CD4-positive, alpha-beta T cell (primary cell): Measurements from ENCODE around the gene HERC3. TPM values are rescaled to one million over a fixed set of nuclear protein-coding genes. Genes with fewer than 3 reads are reported as not detected.

ENCODE experiments used
- ATAC-seq: fragments of 200-7000 bp; cut with Tn5 transposase; one replicate; pipeline ENCODE4 v1.10.0; 2022; ENCODE audit warnings: mild to moderate bottlenecking; ENCODE audit not compliant: poor library complexity
- CTCF ChIA-PET: fragments of 350-600 bp; sonication (Branson Sonifier 250); formaldehyde crosslinking; loops from one replicate; lab custom pipeline; 2021; ENCODE audit warnings: antibody characterized with exemption, inconsistent platforms; lab: Charles Lee
- POLR2A ChIA-PET: fragments of 350-600 bp; sonication (Branson Sonifier 250); formaldehyde crosslinking; loops from one replicate; lab custom pipeline; 2021; ENCODE audit warnings: antibody characterized with exemption, inconsistent platforms; lab: Charles Lee
- DNase-seq, 14 experiments: peaks; one replicate each; pipeline ENCODE4 v3.0.0-alpha.2; 2013 to 2020; ENCODE audit warnings: mixed read lengths in 2 of 14
- H3K27ac ChIP-seq, 2 donors: one replicate each; pipeline versions ENCODE4 v1.5.1 to v1.7.0; 2013; ENCODE audit warnings: low read length in 2 of 2, low read depth in 1 of 2, mild to moderate bottlenecking in 1 of 2
- H3K27me3 ChIP-seq, 2 experiments: 1 replicate in 1 of 2; 2 replicates in 1 of 2; pipeline versions ENCODE4 v1.6.1 to v1.7.0; 2013; ENCODE audit warnings: low read length in 2 of 2, control low read depth in 1 of 2, mild to moderate bottlenecking in 1 of 2, moderate library complexity in 1 of 2; ENCODE audit not compliant: insufficient read depth in 2 of 2, control insufficient read depth in 1 of 2
- H3K36me3 ChIP-seq: one replicate; pipeline ENCODE4 v1.6.1; 2013; ENCODE audit warnings: low read length, control low read depth; ENCODE audit not compliant: insufficient read depth
- H3K4me1 ChIP-seq: one replicate; pipeline ENCODE4 v1.6.1; 2013; ENCODE audit warnings: low read length, control low read depth; ENCODE audit not compliant: insufficient read depth
- H3K4me3 ChIP-seq: one replicate; pipeline ENCODE4 v1.5.1; 2013; ENCODE audit warnings: mild to moderate bottlenecking, low read length, moderate library complexity
- H3K9me3 ChIP-seq, 2 experiments: 1 replicate in 1 of 2; 2 replicates in 1 of 2; pipeline versions ENCODE4 v1.6.1 to v1.7.0; 2013; ENCODE audit warnings: low read length in 2 of 2, mild to moderate bottlenecking in 2 of 2, control low read depth in 1 of 2, moderate library complexity in 1 of 2; ENCODE audit not compliant: control insufficient read depth in 1 of 2, insufficient read depth in 1 of 2
- H3K27ac Mint-ChIP-seq: one replicate; pipeline ENCODE4 v1.8.0; 2020; ENCODE audit warnings: mixed read lengths
- H3K27me3 Mint-ChIP-seq: one replicate; pipeline ENCODE4 v1.8.0; 2021; ENCODE audit warnings: mixed read lengths
- H3K36me3 Mint-ChIP-seq: one replicate; pipeline ENCODE4 v1.8.0; 2021; ENCODE audit warnings: low read depth, mixed read lengths
- H3K4me1 Mint-ChIP-seq: one replicate; pipeline ENCODE4 v1.8.0; 2021; ENCODE audit warnings: low read depth, mixed read lengths
- H3K4me3 Mint-ChIP-seq: one replicate; pipeline ENCODE4 v1.8.0; 2020; ENCODE audit warnings: mild to moderate bottlenecking, mixed read lengths
- H3K9me3 Mint-ChIP-seq: one replicate; pipeline ENCODE4 v1.8.0; 2020; ENCODE audit warnings: mixed read lengths
- CTCF ChIP-seq: fragments of 200-600 bp; IDR thresholded peaks from one replicate; pipeline ENCODE4 v1.8.0; 2022; ENCODE audit warnings: antibody characterized with exemption, mild to moderate bottlenecking
- intact Hi-C, 2 experiments: fragments of 100-400 bp; cut with DNase I in 1 of 2; cut with micrococcal nuclease in 1 of 2; formaldehyde crosslinking; loops; one replicate each; pipeline versions ENCODE4 v1.15.1 to v1.9.0; 2023 to 2025; cut with DNase I, micrococcal nuclease
- total RNA-seq, 174 experiments: library from RNA in 2 of 174; stranded (reverse) in 2 of 174; gene quantifications; one replicate each; pipeline ENCODE4 v1.2.3 and lab custom pipeline; 2021 to 2026

The HERC3 gene
- total RNA-seq, 2 experiments from 2014 or later, result 63.1 to 66.4 TPM

GRCh38 chr4:88584471-88584900 is 7.8 kb upstream of the HERC3 start:
- intact Hi-C loops, result no loop called here
- no peak for TF ChIP-seq CTCF
- CTCF ChIA-PET, result no interaction called here
- H3K27me3 Mint-ChIP-seq, result no peaks in the 10 kb centered on the region
- no peak overlapping the region for H3K27ac Mint-ChIP-seq
- Histone ChIP-seq H3K4me1 (no peaks in the 10 kb centered on the region), H3K36me3 (no peaks in the 10 kb centered on the region), H3K27me3 (no peaks in the 10 kb centered on the region), H3K9me3 (no peaks in the 10 kb centered on the region), H3K4me3 (no peak overlapping the region), H3K27ac (no peak overlapping the region)
- no peaks in the 10 kb centered on the region for H3K36me3 Mint-ChIP-seq
- H3K4me3 Mint-ChIP-seq, result no peak overlapping the region
- DNase-seq (no peak), ATAC-seq (no peak)
- no peaks in the 10 kb centered on the region for H3K9me3 Mint-ChIP-seq
- H3K4me1 Mint-ChIP-seq, result peaks cover 1% of the 10 kb centered on the region
- POLR2A ChIA-PET, result no interaction called here

- no peaks in the 10 kb centered on the region for H3K9me3 Mint-ChIP-seq
- H3K36me3 Mint-ChIP-seq, result no peaks in the 10 kb centered on the region
- H3K36me3 ChIP-seq, result no peaks in the 10 kb centered on the region
- H3K4me1 ChIP-seq, result peaks cover under 1% of the 10 kb centered on the region
- intact Hi-C loops, result loop anchor here in 1 of 2 experiments (5.0 kb wide), 1 partner anchor 54 kb away; no protein-coding TSS in a partner anchor
- no peak overlapping the region for H3K4me3 ChIP-seq
- H3K27ac ChIP-seq, result no peak overlapping the region
- DNase-seq (no peak), ATAC-seq (no peak)
- no peaks in the 10 kb centered on the region for H3K9me3 ChIP-seq
- H3K4me1 Mint-ChIP-seq, result peaks cover 8% of the 10 kb centered on the region
- no peak overlapping the region for H3K27ac Mint-ChIP-seq
- CTCF ChIA-PET, result no interaction called here
- no peak overlapping the region for H3K4me3 Mint-ChIP-seq
- POLR2A ChIA-PET, result no interaction called here
- no peaks in the 10 kb centered on the region for H3K27me3 Mint-ChIP-seq
- no peak for TF ChIP-seq CTCF
- H3K27me3 ChIP-seq, result no peaks in the 10 kb centered on the region
These were observed 6.4 kb upstream of the HERC3 start for GRCh38 chr4:88585917-88586316.

GRCh38 chr4:88587306-88587705 is 5.0 kb upstream of the HERC3 start:
- H3K36me3 Mint-ChIP-seq, result peaks cover 7% of the 10 kb centered on the region
- no peak for DNase-seq
- ChIA-PET CTCF (no interaction called here), POLR2A (no interaction called here)
- H3K36me3 ChIP-seq, result no peaks in the 10 kb centered on the region
- H3K4me1 Mint-ChIP-seq, result peaks cover 22% of the 10 kb centered on the region
- intact Hi-C loops, result loop anchor here in 1 of 2 experiments (5.0 kb wide), 1 partner anchor 55 kb away; no protein-coding TSS in a partner anchor
- no peaks in the 10 kb centered on the region for H3K9me3 ChIP-seq
- no peak for TF ChIP-seq CTCF
- H3K27me3 ChIP-seq, result no peaks in the 10 kb centered on the region
- H3K9me3 Mint-ChIP-seq, result no peaks in the 10 kb centered on the region
- H3K4me3 ChIP-seq, result no peak overlapping the region
- H3K27me3 Mint-ChIP-seq, result no peaks in the 10 kb centered on the region
- no peak overlapping the region for H3K27ac Mint-ChIP-seq
- no peak overlapping the region for H3K4me3 Mint-ChIP-seq
- no peak for ATAC-seq
- no peak overlapping the region for H3K27ac ChIP-seq
- H3K4me1 ChIP-seq, result peaks cover 12% of the 10 kb centered on the region
